ENCODE data around the gene APOBEC3F. TPM values are rescaled to one million over a fixed set of nuclear protein-coding genes. Genes with fewer than 3 reads are reported as not detected.

APOBEC3F gene
- total and polyA plus RNA-seq, 12 donors: 7.0 to 22.1 (median 11.0) TPM

DNA sequence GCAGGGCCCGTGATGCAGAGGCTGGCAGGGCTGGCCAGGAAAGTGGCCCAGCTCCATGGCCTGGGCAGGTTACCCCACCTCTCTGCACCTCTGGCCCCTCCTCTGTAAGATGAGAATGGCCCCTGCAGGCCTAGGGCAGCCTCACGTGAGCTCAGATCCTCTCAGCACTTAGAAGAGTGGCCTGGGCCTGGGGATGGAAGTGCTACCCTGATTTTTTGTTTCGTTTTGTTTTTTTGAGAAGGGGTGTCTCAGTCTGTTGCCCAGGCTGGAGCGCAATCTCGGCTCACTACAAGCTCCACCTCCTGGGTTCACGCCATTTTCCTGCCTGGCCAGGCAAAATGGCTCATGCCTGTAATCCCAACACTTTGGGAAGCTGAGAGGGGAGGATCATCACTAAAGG, 57.4 kb downstream of the APOBEC3F start:
- 78 to 85% (median 83%) methylated on average over 6 of the region's 6 CpGs for WGBS, 4 donors
- no peaks in the 10 kb centered on the region for H3K4me1 ChIP-seq (replicated peaks in 1 of 2)
- no peaks in the 10 kb centered on the region for H3K9me3 ChIP-seq (replicated peaks in 1 of 3)
- H3K27ac ChIP-seq: no peak overlapping the region
- no peak for TF ChIP-seq POLR2A (IDR thresholded peaks at IDR 0.05)
- TF ChIP-seq, protein P1, sequence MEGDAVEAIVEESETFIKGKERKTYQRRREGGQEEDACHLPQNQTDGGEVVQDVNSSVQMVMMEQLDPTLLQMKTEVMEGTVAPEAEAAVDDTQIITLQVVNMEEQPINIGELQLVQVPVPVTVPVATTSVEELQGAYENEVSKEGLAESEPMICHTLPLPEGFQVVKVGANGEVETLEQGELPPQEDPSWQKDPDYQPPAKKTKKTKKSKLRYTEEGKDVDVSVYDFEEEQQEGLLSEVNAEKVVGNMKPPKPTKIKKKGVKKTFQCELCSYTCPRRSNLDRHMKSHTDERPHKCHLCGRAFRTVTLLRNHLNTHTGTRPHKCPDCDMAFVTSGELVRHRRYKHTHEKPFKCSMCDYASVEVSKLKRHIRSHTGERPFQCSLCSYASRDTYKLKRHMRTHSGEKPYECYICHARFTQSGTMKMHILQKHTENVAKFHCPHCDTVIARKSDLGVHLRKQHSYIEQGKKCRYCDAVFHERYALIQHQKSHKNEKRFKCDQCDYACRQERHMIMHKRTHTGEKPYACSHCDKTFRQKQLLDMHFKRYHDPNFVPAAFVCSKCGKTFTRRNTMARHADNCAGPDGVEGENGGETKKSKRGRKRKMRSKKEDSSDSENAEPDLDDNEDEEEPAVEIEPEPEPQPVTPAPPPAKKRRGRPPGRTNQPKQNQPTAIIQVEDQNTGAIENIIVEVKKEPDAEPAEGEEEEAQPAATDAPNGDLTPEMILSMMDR (IDR thresholded peaks at IDR 0.05): no peak
- H3K36me3 ChIP-seq (replicated peaks in 1 of 2): no peaks in the 10 kb centered on the region
- no peaks in the 10 kb centered on the region for H3K27me3 ChIP-seq
- intact Hi-C loops (cut with DNase I): no loop called here
- no peak for DNase-seq
- H3K4me3 ChIP-seq: no peak overlapping the region

GRCh38 chr22:39098576-39098975, 57.9 kb downstream of the APOBEC3F start:
- intact Hi-C loops (cut with DNase I): no loop called here
- no peaks in the 10 kb centered on the region for H3K4me1 ChIP-seq (replicated peaks in 1 of 2)
- TF ChIP-seq POLR2A (IDR thresholded peaks at IDR 0.05): no peak
- TF ChIP-seq, protein P1 (IDR thresholded peaks at IDR 0.05): no peak
- H3K36me3 ChIP-seq (replicated peaks in 1 of 2): no peaks in the 10 kb centered on the region
- DNase-seq: no peak
- H3K27ac ChIP-seq: no peak overlapping the region
- no peaks in the 10 kb centered on the region for H3K9me3 ChIP-seq (replicated peaks in 1 of 3)
- no peak overlapping the region for H3K4me3 ChIP-seq
- WGBS, 4 donors: 82 to 94% (median 87%) methylated on average over 8 of the region's 8 CpGs
- no peaks in the 10 kb centered on the region for H3K27me3 ChIP-seq

DNA sequence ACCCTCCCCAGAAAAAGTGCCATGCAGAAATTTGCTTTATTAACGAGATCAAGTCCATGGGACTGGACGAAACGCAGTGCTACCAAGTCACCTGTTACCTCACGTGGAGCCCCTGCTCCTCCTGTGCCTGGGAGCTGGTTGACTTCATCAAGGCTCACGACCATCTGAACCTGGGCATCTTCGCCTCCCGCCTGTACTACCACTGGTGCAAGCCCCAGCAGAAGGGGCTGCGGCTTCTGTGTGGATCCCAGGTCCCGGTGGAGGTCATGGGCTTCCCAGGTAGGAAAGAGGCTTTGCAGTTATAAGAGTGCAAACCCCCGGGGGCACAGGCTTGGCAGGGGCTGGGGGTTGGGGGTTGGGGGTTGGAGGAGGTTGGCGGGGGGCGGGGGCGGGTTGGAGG, 60.6 kb downstream of the APOBEC3F start:
- Histone ChIP-seq H3K36me3 (replicated peaks in 1 of 2) (no peaks in the 10 kb centered on the region), H3K4me1 (replicated peaks in 1 of 2) (no peaks in the 10 kb centered on the region), H3K27ac (no peak overlapping the region), H3K9me3 (replicated peaks in 1 of 3) (no peaks in the 10 kb centered on the region), H3K4me3 (no peak overlapping the region), H3K27me3 (no peaks in the 10 kb centered on the region)
- DNase-seq: no peak
- intact Hi-C loops (cut with DNase I): no loop called here
- WGBS, 4 donors: 61 to 100% (median 74%) methylated on average over 3 to 12 of the region's 13 CpGs
- TF ChIP-seq, protein P1 (IDR thresholded peaks at IDR 0.05): no peak
- no peak for TF ChIP-seq POLR2A (IDR thresholded peaks at IDR 0.05)

GRCh38 chr22:39103431-39103830, 62.8 kb downstream of the APOBEC3F start:
- no peak overlapping the region for H3K4me3 ChIP-seq
- H3K9me3 ChIP-seq (replicated peaks in 1 of 3): no peaks in the 10 kb centered on the region
- H3K27me3 ChIP-seq: no peaks in the 10 kb centered on the region
- H3K4me1 ChIP-seq (replicated peaks in 1 of 2): no peaks in the 10 kb centered on the region
- no peak for DNase-seq
- H3K36me3 ChIP-seq (replicated peaks in 1 of 2): no peaks in the 10 kb centered on the region
- intact Hi-C loops (cut with DNase I): no loop called here
- 77 to 83% (median 78%) methylated on average over 2 of the region's 2 CpGs for WGBS, 4 donors
- H3K27ac ChIP-seq: no peak overlapping the region
- TF ChIP-seq, protein P1 (IDR thresholded peaks at IDR 0.05): no peak
- TF ChIP-seq POLR2A (IDR thresholded peaks at IDR 0.05): no peak

Small RNAs within 50 kb of the gene (small RNA-seq; reads per million reads assigned to genes)
- gene AL022318.2: 0 reads per million in 2 donors

Other genes starting within 250 kb of the APOBEC3F start
- 10 to 100 TPM; 12.9 to 29.8 (median 21.1) TPM for gene DNAL4, start 246.7 kb upstream of the APOBEC3F start, total RNA-seq
- gene DNAL4, start 246.7 kb upstream of the APOBEC3F start, polyA plus RNA-seq: 10 to 100 TPM; 11.8 to 19.7 (median 14.7) TPM
- gene NPTXR, start 196.8 kb upstream of the APOBEC3F start, total RNA-seq: 10 to 100 TPM in 7 of 9 donors, 1 to 10 TPM in 2; 1.2 to 26.9 (median 13.0) TPM
- 1 to 10 TPM; 3.4 to 4.7 (median 4.4) TPM for gene NPTXR, start 196.8 kb upstream of the APOBEC3F start, polyA plus RNA-seq
- 100 to 1,000 TPM in 1 of 9 donors, 10 to 100 TPM in 8; 48.0 to 151 (median 78.1) TPM for gene CBX6, start 168.6 kb upstream of the APOBEC3F start, total RNA-seq
- gene CBX6, start 168.6 kb upstream of the APOBEC3F start, polyA plus RNA-seq: 10 to 100 TPM; 21.0 to 87.3 (median 38.8) TPM
- under 1 TPM in 5 of 9 donors, not detected in 4; 0.28 to 0.95 (median 0.48) TPM for gene APOBEC3A, start 83.3 kb upstream of the APOBEC3F start, total RNA-seq
- under 1 TPM; 0.27 to 0.72 (median 0.48) TPM for gene APOBEC3A, start 83.3 kb upstream of the APOBEC3F start, polyA plus RNA-seq
- gene APOBEC3B, start 58.5 kb upstream of the APOBEC3F start, total RNA-seq: 1 to 10 TPM in 7 of 9 donors, under 1 TPM in 1, not detected in 1; 0.74 to 8.1 (median 1.6) TPM
- gene APOBEC3B, start 58.5 kb upstream of the APOBEC3F start, polyA plus RNA-seq: 1 to 10 TPM in 2 of 3 donors, under 1 TPM in 1; 0.32 to 2.8 (median 1.0) TPM
- 10 to 100 TPM; 10.6 to 88.2 (median 39.6) TPM for gene APOBEC3C, start 26.6 kb upstream of the APOBEC3F start, total RNA-seq
- gene APOBEC3C, start 26.6 kb upstream of the APOBEC3F start, polyA plus RNA-seq: 10 to 100 TPM; 38.5 to 62.0 (median 42.9) TPM
- 1 to 10 TPM; 1.8 to 7.9 (median 5.8) TPM for gene APOBEC3D, start 19.7 kb upstream of the APOBEC3F start, total RNA-seq
- gene APOBEC3D, start 19.7 kb upstream of the APOBEC3F start, polyA plus RNA-seq: 1 to 10 TPM; 1.8 to 4.8 (median 2.0) TPM
- 10 to 100 TPM in 8 of 9 donors, 1 to 10 TPM in 1; 7.4 to 29.3 (median 15.2) TPM for gene APOBEC3G, start 36.4 kb downstream of the APOBEC3F start, total RNA-seq
- 10 to 100 TPM; 11.6 to 19.4 (median 16.3) TPM for gene APOBEC3G, start 36.4 kb downstream of the APOBEC3F start, polyA plus RNA-seq
- gene APOBEC3H, start 56.4 kb downstream of the APOBEC3F start, total RNA-seq: 1 to 10 TPM in 2 of 9 donors, under 1 TPM in 4, not detected in 3; 0.32 to 8.6 (median 0.74) TPM
- gene APOBEC3H, start 56.4 kb downstream of the APOBEC3F start, polyA plus RNA-seq: 1 to 10 TPM in 1 of 3 donors, under 1 TPM in 2; 0.15 to 1.8 (median 0.51) TPM
- 10 to 100 TPM in 8 of 9 donors, 1 to 10 TPM in 1; 2.7 to 89.2 (median 63.1) TPM for gene CBX7, start 111.8 kb downstream of the APOBEC3F start, total RNA-seq
- 10 to 100 TPM; 11.8 to 52.4 (median 26.3) TPM for gene CBX7, start 111.8 kb downstream of the APOBEC3F start, polyA plus RNA-seq
- gene PDGFB, start 204.1 kb downstream of the APOBEC3F start, total RNA-seq: 10 to 100 TPM in 1 of 9 donors, 1 to 10 TPM in 8; 1.8 to 10.9 (median 6.1) TPM
- 1 to 10 TPM; 4.0 to 8.7 (median 6.0) TPM for gene PDGFB, start 204.1 kb downstream of the APOBEC3F start, polyA plus RNA-seq

Measured in adrenal gland (tissue), 12 donors.